ENCODE measurements around the gene PLD6. TPM values are rescaled to one million over a fixed set of nuclear protein-coding genes. Genes with fewer than 3 reads are reported as not detected.
A peak's percentile ranks its signal among the peaks of the same experiment; 100 is the strongest.

Gene PLD6
- total RNA-seq, 1 donor from 2014 or later: 3.5 TPM

- DNase-seq (ENCODE audit: low read depth): no peak
Observed at GRCh38 chr17:17227608-17228520, 21.7 kb upstream of the PLD6 start.

DNA sequence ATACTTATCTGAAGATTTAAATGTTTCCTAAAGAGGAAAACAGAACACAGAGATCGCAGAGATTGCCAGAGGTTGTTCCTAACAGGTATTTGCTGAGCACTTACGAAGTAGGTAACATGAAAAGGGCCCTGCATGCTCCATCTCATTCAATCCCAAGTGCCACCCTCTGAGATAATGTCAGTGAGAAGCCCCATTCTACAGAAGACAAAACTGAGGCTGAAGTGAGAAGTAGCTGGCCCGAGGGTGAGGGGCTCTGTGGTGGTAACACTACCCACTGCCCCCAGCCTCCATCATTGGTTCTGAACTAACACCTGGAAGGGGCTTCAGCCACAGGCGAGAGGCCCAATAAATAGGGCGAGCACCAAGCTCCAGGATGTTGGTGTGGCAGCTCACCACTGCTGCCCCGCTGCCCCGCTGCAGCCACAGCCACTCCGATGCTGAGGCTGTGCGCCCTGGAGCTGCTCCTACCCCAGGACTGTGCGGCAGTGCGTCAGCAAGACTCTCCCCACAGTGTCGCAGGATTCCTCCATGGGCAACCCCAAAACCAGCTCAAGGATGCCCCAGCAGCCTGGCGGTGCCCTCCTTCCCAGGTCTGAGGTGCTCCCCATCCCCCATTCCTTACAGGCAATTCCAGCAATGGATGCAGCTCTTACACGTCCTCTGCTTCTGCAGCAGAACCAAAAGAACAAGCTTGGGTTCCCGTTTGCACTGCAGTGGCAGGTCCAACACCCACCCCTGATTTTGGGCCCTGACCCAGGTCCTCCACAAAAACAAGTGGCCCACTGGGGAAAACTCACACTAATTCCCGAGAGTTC, 20.5 kb upstream of the PLD6 start:
- DNase-seq (ENCODE audit: low read depth): no peak

DNA sequence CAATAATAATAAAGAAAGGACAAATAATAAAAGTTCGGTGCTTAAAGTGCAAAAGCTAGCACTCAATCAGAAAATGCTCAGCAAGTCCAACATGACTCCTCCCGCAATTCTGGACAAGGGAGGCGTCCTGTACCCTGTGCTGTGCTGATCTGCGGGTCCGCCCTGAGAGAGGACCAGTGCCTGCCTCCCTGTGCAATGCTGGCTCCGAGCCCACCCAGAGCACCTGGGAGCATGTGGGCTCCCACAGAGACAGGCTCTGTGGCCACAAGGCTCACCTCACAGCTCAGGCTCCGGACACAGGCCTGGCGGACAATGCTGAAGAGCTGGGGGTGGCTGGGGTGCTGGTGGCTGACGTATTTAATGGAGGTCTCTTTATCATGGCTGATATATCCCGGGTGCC, 19.8 kb upstream of the PLD6 start:
- no peak for DNase-seq (ENCODE audit: low read depth)

DNA sequence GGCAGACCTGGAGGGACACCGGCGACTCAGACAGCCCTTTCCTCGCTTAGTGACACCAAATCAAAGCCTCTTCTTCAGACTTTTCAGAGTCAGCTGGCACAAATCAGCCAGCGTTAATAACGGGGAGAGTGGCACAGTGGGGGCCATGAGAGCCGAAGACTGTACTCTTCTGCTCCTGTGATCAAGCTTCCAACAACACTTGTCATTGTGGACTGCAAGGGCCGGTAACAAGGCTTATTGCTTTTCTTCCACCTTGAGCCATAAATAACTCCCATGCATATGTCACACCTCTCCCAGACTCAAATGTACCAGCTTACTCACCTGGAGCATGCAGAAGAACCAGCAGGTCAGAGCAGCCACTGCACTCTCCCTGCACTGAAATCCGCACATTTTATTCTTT, 18.0 kb upstream of the PLD6 start:
- DNase-seq (ENCODE audit: low read depth): no peak

DNA sequence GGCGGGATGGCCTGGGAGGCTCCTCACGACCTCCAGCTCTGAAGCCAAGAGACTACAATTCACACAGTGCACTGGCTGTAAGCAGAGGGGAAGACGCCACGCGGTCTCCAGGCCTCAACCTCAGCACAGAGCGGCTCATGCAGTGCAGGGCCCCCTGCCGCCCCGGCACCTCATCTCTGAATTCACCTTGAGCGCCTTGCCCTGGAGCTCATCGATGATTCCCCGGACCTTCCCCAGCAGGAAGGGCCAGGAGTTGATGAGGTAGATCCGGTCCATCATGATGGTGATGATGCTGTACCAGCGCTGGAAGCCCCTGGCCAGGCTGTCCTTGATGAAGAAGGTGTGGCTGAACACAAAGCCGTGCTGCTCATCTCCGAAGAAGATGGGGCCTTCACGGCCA, 17.6 kb upstream of the PLD6 start:
- no peak for DNase-seq (ENCODE audit: low read depth)

DNA sequence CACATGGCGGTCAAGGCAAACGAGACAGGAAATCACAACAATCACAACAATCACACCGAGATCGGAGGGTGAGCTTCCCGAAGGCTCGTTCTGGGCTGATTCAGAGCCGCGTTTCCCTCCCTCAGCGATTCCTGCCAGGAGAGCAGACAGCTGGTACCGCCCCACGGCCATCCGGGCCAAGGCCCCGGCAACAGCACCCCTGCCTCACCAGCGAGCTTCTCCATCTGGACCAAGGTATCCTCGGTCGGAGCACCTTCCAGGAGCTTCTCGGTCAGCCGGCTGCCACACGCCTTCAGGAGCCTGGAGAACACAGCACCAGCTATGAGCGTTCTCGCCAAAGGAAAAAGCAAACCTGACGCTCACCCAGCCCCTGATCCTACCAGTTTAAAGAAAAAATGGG, 15.2 kb upstream of the PLD6 start:
- DNase-seq (ENCODE audit: low read depth): no peak

GRCh38 chr17:17220529-17220928, 14.4 kb upstream of the PLD6 start:
- DNase-seq (ENCODE audit: low read depth): no peak

DNA sequence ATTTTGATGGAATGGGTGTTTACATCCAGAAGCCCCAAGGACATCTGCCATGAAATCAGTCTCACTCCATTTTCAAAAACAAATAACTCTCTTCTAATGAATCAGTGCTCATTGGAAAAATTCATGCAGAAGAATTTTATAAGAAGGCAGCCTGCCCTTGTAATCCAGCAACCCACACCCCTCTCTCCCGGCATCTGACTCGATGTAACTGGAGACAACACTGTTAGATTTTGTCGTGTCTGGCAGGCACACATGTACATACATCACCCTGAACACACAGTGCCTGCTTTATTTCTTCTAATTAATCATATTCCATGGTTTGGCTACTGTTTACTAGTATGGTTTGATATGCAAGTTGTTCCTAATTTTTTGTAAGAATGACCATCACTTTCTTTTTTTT, 11.9 kb upstream of the PLD6 start:
- DNase-seq (ENCODE audit: low read depth): no peak

DNA sequence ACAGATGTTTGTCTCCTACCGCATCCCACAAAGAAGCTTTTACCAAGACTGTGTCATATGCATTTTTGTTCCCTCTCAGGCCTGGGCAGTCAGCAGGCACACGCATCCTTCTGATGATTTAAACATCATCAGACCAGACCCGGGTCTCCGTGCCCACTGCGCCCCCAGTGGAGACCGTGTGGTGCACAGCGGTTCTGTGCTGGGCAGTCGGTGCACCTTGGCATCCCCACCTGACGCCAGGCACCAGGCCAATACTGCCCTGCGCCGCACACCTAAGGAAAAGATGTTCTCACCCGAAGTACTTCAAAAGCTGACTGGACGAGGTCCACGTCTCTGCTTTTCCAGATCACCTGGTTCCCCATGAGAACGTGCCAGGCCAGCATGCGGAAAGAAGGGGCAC, 10.6 kb upstream of the PLD6 start:
- DNase-seq (ENCODE audit: low read depth): no peak

GRCh38 chr17:17216236-17216635, 10.1 kb upstream of the PLD6 start:
- no peak for DNase-seq (ENCODE audit: low read depth)

GRCh38 chr17:17215575-17215974, 9.4 kb upstream of the PLD6 start:
- DNase-seq (ENCODE audit: low read depth): no peak

DNA sequence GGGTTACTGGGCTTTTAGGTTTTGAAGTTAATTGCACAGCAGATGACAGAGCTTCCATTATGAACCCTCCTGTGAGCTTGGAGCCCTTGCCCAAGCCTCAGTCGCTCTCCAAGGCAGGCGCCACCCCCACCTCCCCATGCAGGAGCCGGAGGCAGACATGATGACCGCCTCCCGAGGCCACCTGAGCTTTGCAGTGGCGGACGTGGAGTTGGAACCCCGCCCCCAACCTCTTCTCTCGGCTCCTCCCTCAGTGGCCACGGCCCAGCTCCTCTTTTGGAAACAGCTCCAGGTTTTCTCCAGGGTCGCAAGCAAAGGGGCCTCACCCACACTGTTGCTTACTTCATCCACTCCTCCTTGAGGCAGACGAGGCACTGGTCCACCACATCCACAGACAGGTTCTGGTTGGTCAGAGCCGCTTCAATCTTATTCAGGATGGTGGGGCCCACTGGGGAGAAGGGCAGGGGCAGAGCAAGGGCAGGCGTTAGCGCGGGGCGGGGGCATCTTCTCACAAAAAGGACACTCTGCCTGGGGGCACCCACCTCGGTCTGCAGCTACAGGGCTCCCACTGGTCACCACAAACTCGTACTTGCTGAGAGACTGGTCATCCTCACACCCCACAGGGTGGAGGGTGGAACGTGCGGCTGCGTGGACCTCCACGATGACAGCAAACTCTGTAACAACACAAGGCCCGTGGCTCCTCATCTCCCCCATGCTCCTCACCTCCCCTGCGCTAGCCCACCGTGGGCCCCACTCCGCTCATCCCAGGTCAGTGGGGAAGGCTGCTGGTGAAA, 8.7 kb upstream of the PLD6 start:
- no peak for DNase-seq (ENCODE audit: low read depth)

DNA sequence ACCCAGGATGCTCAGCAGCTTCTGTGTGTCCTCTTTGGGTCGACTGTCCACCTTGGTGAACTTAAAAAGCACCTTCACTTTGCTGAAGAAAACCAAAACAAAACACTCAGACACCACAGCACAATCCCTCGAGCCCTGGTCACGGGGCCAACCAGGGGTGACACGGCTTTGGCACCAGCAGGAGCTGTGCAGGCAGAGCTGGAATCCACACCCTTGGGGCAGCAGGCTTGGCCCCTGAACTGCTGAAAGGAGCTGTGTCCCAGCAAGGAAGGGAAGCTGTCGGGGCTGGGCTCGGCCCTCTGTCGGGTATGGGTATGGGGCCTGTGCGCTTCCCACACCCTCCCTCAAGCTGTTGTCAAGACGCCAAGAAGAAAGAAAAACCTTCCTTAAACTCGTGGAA, 7.6 kb upstream of the PLD6 start:
- DNase-seq (ENCODE audit: low read depth): no peak

- no peak for DNase-seq (ENCODE audit: low read depth)
Observed at GRCh38 chr17:17207998-17208397, 1.9 kb upstream of the PLD6 start.

GRCh38 chr17:17206913-17207335, 791 bp upstream of the PLD6 start:
- DNase-seq (ENCODE audit: low read depth): no peak

GRCh38 chr17:17205368-17206123, 587 bp downstream of the PLD6 start:
- DNase-seq (ENCODE audit: low read depth): peak; percentile 27

DNA sequence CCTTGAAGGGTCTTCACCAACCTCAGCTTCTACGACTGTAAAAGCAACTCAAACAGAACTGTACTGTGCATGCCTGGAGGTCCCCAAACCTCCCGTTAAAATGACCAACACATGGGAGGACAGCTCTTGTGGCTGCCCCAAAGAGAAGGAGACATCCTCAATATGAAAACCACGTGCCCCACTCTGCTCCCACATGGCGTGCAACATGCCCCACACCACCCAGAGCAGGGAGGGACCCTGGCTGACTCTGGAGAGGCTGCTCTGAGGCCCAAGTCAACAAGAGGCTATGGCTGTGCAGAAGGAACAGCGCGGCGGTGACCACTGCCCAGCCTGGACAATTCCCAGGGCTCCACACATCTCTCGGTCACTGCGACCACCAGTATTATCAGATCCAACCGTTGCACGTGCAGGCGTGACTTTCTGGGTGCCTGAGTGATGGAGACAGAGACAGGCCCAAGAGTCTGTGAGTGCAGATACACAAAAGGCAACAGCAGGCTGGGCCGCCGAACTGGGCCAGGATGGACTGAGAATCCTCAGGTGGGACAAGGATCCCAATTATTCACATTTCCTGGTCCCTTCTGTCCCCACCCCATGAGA, 1.4 kb downstream of the PLD6 start:
- DNase-seq (ENCODE audit: low read depth): no peak

DNA sequence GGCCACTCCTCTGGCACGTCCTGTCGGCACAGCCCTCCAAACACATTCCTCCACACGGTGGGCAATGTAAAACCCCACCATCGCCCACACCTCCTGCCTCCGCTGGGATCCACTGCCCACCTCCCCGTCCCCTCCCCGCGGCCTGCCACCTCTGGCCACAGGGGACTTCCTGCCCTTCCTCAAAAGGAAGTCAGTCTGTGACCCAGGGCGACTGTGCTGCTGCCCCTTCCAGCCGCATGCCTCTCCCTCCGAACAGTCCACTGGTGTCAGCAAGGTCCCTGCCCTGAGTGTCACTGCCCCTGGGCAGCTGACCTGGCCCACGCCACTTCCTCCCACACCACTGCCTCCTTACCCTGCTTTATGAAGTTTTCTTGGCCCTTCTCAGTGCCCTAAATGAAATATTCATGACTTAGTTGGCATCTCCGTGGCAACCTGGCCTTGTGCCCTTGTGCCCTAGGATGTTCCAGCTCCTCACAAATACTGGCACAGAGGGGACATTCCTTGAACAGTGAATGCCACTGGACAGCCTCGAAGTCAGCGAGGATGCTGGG, 2.0 kb downstream of the PLD6 start:
- DNase-seq (ENCODE audit: low read depth): peak; percentile 22

- no peak for DNase-seq (ENCODE audit: low read depth)
Observed at GRCh38 chr17:17203173-17203730, 2.9 kb downstream of the PLD6 start.

- no peak for DNase-seq (ENCODE audit: low read depth)
Observed at GRCh38 chr17:17201907-17202306, 4.2 kb downstream of the PLD6 start.

Data from renal cortical epithelial cell (primary cell).